SH-SY5Y (cell line): ENCODE data around the gene HBZ.

ENCODE experiments used
- GATA2 ChIP-seq: IDR thresholded peaks from 2 replicates; pipeline ENCODE4 v1.6.1; 2011; ENCODE audit warnings: mild to moderate bottlenecking, low read depth, low read length
- GATA3 ChIP-seq: IDR thresholded peaks from 2 replicates; pipeline ENCODE4 v1.6.1; 2011; ENCODE audit warnings: low read depth, mild to moderate bottlenecking, low read length, moderate library complexity

GRCh38 chr16:189604-190186 lies 37.3 kb downstream of the HBZ start:
- TF ChIP-seq GATA3, result no peak
- TF ChIP-seq GATA2, result no peak
